ENCODE data around the gene MEIS3.

DNA sequence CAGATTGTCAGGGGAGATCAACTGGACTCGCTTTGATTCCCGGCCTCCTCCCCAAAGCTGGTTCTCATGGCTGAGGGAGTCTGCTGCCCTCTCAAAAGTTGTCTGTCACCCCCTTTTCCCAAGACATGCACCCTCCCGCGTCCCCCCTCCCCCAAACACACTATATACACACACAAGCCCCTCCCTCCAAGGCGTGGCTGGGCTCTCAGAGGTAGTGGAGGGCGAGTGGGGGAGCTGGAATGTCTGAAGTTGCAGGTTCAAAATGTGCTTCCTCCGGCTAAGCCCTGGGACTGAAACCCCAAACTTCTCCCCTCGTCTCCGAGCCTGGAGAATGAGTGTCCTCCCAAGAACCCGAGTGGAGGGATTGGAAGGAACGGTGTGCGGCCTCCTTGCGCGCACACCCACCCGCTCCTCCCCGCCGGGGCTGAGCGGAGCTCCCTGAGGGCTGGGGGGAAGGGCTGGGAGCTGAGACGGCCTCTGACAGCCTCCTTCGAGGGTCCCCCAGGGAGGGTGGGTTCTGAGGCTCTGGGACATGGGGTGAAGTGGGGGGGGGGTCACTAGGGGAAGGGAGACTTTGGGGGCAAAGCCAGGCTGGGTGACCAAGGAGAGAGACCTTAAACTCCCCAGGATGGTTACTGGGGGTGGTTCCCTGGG, 9.9 kb upstream of the MEIS3 start:
- TF ChIP-seq, protein P1, sequence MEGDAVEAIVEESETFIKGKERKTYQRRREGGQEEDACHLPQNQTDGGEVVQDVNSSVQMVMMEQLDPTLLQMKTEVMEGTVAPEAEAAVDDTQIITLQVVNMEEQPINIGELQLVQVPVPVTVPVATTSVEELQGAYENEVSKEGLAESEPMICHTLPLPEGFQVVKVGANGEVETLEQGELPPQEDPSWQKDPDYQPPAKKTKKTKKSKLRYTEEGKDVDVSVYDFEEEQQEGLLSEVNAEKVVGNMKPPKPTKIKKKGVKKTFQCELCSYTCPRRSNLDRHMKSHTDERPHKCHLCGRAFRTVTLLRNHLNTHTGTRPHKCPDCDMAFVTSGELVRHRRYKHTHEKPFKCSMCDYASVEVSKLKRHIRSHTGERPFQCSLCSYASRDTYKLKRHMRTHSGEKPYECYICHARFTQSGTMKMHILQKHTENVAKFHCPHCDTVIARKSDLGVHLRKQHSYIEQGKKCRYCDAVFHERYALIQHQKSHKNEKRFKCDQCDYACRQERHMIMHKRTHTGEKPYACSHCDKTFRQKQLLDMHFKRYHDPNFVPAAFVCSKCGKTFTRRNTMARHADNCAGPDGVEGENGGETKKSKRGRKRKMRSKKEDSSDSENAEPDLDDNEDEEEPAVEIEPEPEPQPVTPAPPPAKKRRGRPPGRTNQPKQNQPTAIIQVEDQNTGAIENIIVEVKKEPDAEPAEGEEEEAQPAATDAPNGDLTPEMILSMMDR (conservative IDR thresholded peaks at IDR 0.05; ENCODE audit: low read depth, low read length), result no peak
- no peak for TF ChIP-seq EZH2 (IDR thresholded peaks at IDR 0.05; ENCODE audit: borderline replicate concordance, low read depth, low read length, poor library complexity, severe bottlenecking)

Measured in A673 (cell line).